Smooth muscle cell of the coronary artery (primary cell): ENCODE data around the gene GTF2E1. TPM values are rescaled to one million over a fixed set of nuclear protein-coding genes. Genes with fewer than 3 reads are reported as not detected.

Source experiments
- total RNA-seq: library from RNA; depleted of rRNA; stranded (reverse); fragments of >200 nt; gene quantifications from 2 replicates; pipeline ENCODE4 v1.2.3, GENCODE V29; 2014; ENCODE audit warnings: low replicate concordance

The GTF2E1 gene
- 18.0 and 20.1 TPM in 2 replicates for total RNA-seq

DNA sequence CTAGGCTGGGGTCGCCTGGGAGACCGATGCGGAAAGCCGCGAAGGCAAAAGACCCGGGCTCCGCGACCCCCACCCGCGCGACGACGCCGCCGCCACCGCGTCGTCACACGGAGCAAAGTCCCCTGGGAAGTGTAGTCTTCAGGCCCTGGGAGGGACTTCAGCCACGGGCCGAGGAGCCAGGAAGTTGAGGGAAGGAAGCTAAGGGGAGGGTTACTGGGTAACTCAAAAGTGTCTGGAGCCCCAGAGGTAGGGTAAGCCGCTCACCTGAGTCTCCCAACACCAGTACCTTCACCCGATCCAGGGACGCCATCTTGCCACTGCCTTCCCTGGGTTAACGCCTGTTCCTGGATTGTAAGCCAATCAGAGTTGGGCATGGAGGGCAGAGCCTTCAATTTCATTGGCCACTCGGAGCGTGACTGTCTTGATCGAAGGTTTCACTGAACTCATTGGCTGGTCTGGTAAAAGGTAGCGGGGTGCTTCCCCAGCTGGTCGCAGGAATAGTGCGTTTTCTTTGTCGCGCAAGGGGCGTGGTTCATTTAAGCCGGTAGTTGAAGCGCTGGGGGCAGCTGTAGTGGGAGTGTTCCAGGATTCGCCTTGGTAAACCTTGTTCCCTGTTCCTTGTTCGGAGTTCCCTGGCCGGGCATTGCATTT lies at the start of gene GTF2E1, which contains the start of gene RABL3:
Gene GTF2E1 (plus strand): TSS at position 547 of the 651 bp plus-strand sequence. CDS start 7,809 bp downstream, outside the sequence.
Gene RABL3 (minus strand): TSS at position 319 of the 651 bp plus-strand sequence. CDS start 9 bp downstream, at position 310.

Other genes starting within 250 kb of the GTF2E1 start
- 15.3 and 44.0 TPM in 2 replicates for gene NDUFB4, start 146.4 kb upstream of the GTF2E1 start, total RNA-seq
- 0.12 and 0.23 TPM in 2 replicates for gene HGD, start 60.5 kb upstream of the GTF2E1 start, total RNA-seq
- gene RABL3, start 228 bp upstream of the GTF2E1 start, total RNA-seq, result 11.7 and 12.9 TPM in 2 replicates
- not detected in 2 replicates for gene STXBP5L, start 165.5 kb downstream of the GTF2E1 start, total RNA-seq